HEK293T (cell line): Measurements from ENCODE around the gene TMEM135.

Experiments used
- BHLHE40 ChIP-seq: fragments of 450-650 bp; IDR thresholded peaks from 2 replicates; pipeline ENCODE4 v1.6.1; 2016; ENCODE audit warnings: mild to moderate bottlenecking, moderate library complexity, borderline replicate concordance
- NFRKB ChIP-seq: fragments of 450-650 bp; IDR thresholded peaks from 2 replicates; pipeline ENCODE4 v1.6.1; 2016; ENCODE audit warnings: mild to moderate bottlenecking, moderate library complexity
- SUZ12 ChIP-seq: fragments of 450-650 bp; IDR thresholded peaks from 2 replicates; pipeline ENCODE4 v1.6.1; 2016; ENCODE audit warnings: mild to moderate bottlenecking

DNA sequence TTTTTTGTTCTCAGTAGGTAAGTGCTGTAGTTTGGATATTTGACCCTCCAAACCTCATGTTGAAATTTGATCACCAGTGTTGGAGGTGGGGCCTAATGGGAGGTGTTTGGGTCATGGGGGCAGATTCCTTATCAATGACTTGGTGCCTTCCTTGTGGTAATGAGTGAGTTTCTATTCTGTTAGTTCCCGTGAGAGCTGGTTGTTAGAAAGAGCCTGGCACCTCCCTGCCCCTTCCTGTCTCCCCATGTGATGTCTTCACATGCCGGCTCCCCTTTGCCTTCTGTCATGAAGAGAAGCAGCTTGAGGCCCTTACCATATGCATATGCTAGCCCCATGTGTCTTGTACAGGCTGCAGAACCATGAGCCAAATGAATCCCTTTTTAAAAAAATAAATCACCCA lies 138.3 kb downstream of the TMEM135 start:
- no peak for TF ChIP-seq SUZ12
- TF ChIP-seq NFRKB = no peak
- TF ChIP-seq BHLHE40 = no peak
